ENCODE results near the gene PSMB5. TPM values are rescaled to one million over a fixed set of nuclear protein-coding genes. Genes with fewer than 3 reads are reported as not detected.

Gene PSMB5
- total RNA-seq, 1 experiment from 2014 or later, result 224 TPM

GRCh38 chr14:23080474-23080873 is 45.8 kb upstream of the PSMB5 start:
- Mint-ChIP-seq H3K36me3 (peaks cover 81% of the 10 kb centered on the region), H3K4me3 (no peak overlapping the region), H3K27me3 (ENCODE audit: low read depth) (no peaks in the 10 kb centered on the region), H3K9me3 (no peaks in the 10 kb centered on the region), H3K27ac (no peak overlapping the region), H3K4me1 (no peaks in the 10 kb centered on the region)
- ChIA-PET POLR2A (no interaction called here), CTCF (interaction anchor here (1.2 to 1.9 kb wide), 3 partner anchors 9 to 40 kb away, joined by 4 read pairs; no protein-coding TSS in a partner anchor)
- DNase-seq (ENCODE audit: low spot score) (no peak), ATAC-seq (no peak)
- no peak for TF ChIP-seq ATF2 (CRISPR knock-in tag; IDR thresholded peaks at IDR 0.05; ENCODE audit: borderline replicate concordance, low read depth)
- TF ChIP-seq ZNF512 (CRISPR knock-in tag; IDR thresholded peaks at IDR 0.05; ENCODE audit: borderline replicate concordance), result no peak
- no peak for TF ChIP-seq JUN (CRISPR knock-in tag; IDR thresholded peaks at IDR 0.05)
- TF ChIP-seq PRRX2 (CRISPR knock-in tag; IDR thresholded peaks at IDR 0.05), result no peak
- TF ChIP-seq ZNF416 (CRISPR knock-in tag; IDR thresholded peaks at IDR 0.05), result no peak
- TF ChIP-seq ZNF121 (CRISPR knock-in tag; IDR thresholded peaks at IDR 0.05), result no peak
- TF ChIP-seq CDX4 (CRISPR knock-in tag; IDR thresholded peaks at IDR 0.05; ENCODE audit: borderline replicate concordance), result no peak
- TF ChIP-seq NR1H2 (CRISPR knock-in tag; IDR thresholded peaks at IDR 0.05), result no peak
- TF ChIP-seq ZNF423 (CRISPR knock-in tag; IDR thresholded peaks at IDR 0.05), result no peak
- TF ChIP-seq GABPB1 (CRISPR knock-in tag; IDR thresholded peaks at IDR 0.05), result no peak
- TF ChIP-seq FOXK1 (CRISPR knock-in tag; IDR thresholded peaks at IDR 0.05), result no peak
- TF ChIP-seq, protein P1, sequence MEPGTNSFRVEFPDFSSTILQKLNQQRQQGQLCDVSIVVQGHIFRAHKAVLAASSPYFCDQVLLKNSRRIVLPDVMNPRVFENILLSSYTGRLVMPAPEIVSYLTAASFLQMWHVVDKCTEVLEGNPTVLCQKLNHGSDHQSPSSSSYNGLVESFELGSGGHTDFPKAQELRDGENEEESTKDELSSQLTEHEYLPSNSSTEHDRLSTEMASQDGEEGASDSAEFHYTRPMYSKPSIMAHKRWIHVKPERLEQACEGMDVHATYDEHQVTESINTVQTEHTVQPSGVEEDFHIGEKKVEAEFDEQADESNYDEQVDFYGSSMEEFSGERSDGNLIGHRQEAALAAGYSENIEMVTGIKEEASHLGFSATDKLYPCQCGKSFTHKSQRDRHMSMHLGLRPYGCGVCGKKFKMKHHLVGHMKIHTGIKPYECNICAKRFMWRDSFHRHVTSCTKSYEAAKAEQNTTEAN (CRISPR knock-in tag; IDR thresholded peaks at IDR 0.05), result no peak
- no peak for TF ChIP-seq ATF1 (CRISPR knock-in tag; IDR thresholded peaks at IDR 0.05)
- TF ChIP-seq RELA (CRISPR knock-in tag; IDR thresholded peaks at IDR 0.05; ENCODE audit: borderline replicate concordance), result no peak
- TF ChIP-seq AR (CRISPR knock-in tag; IDR thresholded peaks at IDR 0.05), result no peak
- TF ChIP-seq CREB1 (CRISPR knock-in tag; IDR thresholded peaks at IDR 0.05), result no peak
- no peak for TF ChIP-seq CBFB (CRISPR knock-in tag; IDR thresholded peaks at IDR 0.05; ENCODE audit: low read depth)
- no peak for TF ChIP-seq ZNF532 (CRISPR knock-in tag; IDR thresholded peaks at IDR 0.05; ENCODE audit: borderline replicate concordance)
